ENCODE data around the gene DNAH3.
A peak's percentile ranks its signal among the peaks of the same experiment; 100 is the strongest.
"Not testable (repeated sequence)": the region's sequence is repeated elsewhere in the genome, so short reads cannot be mapped to it uniquely, and the experiment has no call there.

Gene DNAH3

DNA sequence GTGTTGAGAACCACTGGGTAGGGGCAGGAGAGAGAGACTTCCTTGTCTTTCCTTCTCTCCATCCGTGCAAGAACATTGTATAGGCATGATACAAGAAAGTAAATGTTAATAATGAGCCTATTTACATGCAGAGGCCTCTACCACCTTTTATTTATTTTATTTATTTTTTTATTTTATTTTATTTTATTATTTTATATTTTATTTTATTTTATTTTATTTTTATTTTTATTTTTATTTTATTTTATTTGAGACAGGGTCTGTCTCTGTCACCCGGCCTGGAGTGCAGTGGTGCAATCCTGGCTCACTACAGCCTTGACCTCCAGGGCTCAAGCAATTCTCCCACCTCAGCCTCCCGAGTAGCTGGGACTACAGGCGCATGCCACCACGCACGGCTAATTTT lies 87.3 kb downstream of the DNAH3 start:
- peak; percentile 61 for FAIRE-seq

DNA sequence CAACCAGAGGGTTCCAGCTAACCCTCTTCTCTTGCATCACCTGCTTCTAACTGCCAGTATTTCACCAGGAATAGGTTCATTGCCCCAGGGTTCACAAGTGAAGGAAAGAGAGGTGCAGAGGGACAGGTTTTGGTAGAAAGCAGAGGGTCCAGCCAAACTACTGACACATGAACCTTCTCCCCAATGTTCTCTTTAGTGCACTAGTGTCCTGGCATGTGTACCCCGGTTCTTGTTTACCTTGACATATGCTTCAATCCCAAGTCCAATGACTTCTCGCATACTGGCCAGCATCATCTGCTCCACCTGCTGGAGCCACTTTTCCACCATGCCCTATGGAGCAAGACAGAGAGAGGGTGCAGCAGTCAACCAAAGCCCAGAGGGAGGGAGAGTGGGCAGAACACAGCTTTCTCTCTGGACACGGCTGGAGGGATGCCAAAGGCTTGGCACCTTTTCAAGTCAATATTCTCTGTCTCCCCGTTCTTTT lies 90.6 kb downstream of the DNAH3 start:
- FAIRE-seq, result no peak

DNA sequence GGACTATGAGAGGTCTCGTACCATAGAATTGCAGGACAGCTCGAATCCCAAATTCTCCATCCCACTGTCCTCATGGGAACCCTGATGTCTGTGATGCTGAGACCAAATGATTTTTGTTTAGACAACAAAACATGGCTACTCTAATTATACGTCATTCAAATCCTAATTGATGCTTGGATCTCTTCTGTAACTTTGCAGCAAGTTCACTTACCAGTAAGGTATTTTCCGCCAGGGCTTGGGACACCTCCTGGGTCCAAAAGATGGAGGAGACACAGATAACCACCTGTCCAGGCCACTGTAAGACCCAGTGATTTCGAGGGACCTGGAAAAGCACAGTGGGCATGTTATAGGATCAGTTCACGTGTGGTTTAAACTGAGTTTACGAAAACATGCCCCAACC lies 92.8 kb downstream of the DNAH3 start:
- no peak for FAIRE-seq

DNA sequence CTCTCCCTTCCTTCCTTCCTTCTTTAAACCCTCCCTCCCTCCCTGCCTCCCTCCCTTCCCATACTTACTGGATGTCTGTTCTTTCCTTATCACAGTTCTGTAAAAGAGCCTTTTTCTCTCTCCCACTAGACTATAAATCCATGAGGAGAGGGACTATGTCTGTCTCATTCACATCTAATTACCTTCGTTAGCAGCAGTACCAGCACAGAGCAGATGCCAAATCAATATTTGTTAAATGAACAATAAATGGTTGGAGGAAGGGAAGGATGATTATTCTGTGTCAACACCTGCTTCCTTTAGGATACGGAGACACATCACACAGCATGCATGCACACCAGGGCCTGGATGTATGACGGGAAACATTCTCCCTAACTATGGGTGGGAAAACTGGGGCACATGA lies 94.2 kb downstream of the DNAH3 start:
- FAIRE-seq, result no peak

DNA sequence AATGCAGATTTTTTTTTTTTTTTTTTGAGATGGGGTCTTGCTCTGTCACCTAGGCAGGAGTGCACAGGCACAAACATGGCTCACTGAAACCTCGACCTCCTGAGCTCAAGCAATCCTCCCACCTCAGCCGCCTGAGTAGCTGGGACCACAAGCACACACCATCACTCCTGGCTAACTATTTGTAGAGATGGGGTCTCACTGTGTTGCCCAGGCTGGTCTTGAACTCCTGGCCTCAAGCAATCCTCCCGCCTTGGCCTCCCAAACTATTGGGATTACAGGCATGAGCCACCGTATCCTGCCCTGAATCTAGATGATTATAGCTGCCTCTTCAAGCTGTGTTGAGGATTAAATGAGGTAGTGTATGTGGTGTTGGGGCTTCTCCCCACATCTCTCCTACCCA lies 94.9 kb downstream of the DNAH3 start:
- FAIRE-seq, result not testable (repeated sequence)

DNA sequence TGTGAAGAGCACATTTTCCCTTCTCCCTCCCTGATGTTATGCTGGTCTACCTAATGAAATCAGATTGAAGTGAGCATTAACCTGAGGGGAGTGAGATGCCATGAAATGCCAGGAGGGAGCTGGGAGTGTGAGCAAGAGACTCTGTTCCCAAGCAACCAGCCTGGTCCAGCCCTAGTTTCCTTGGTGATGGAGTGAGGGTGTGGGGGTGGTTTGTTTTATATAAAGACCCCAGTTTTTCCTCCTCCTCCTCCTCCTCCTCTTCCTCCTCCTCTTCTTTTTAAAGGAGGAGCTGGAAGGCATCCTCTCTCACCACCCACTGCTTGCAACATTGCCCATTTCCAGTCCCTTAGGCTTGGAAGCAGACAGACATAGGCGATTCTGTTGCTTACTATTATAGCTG lies 97.1 kb downstream of the DNAH3 start:
- FAIRE-seq, result no peak

DNA sequence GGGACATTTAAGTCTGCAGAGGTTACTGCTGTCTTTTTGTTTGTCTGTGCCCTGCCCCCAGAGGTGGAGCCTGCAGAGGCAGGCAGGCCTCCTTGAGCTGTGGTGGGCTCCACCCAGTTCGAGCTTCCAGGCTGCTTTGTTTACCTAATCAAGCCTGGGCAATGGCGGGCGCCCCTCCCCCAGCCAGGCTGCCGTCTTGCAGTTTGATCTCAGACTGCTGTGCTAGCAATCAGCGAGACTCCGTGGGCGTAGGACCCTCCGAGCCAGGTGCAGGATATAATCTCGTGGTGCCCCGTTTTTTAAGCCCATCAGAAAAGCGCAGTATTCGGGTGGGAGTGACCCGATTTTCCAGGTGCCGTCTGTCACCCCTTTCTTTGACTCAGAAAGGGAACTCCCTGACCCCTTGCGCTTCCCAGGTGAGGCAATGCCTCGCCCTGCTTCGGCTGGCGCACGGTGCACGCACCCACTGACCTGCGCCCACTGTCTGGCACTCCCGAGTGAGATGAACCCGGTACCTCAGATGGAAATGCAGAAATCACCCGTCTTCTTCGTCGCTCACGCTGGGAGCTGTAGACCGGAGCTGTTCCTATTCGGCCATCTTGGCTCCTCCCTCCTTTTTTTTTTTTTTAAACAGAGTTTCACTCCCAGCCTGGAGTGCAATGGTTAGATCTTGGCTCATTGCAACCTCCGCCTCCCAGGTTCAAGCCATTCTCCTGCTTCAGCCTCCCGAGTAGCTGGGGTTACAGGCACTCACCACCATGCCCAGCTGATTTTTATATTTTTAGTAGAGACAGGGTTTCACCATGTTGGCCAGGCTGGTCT lies 102.3 kb downstream of the DNAH3 start:
- not testable (repeated sequence) for FAIRE-seq

DNA sequence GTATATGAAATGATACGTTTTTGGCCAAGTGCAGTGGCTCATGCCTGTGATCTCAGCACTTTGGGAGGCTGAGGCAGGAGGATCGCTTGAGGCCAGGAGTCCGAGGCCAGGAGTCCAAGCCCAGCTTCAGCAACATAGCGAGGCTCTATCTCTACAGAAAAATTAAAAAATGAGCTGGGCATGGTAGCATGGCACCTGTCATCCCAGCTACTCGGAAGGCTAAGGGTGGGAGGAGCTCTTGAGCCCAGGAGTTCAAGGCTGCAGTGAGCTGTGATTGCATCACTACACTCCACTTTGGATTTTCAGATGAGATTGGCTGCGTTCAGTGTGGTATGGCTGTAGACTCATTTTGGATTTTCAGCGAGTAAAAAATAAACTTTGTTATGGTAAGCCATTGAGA lies 112.4 kb downstream of the DNAH3 start:
- no peak for FAIRE-seq

DNA sequence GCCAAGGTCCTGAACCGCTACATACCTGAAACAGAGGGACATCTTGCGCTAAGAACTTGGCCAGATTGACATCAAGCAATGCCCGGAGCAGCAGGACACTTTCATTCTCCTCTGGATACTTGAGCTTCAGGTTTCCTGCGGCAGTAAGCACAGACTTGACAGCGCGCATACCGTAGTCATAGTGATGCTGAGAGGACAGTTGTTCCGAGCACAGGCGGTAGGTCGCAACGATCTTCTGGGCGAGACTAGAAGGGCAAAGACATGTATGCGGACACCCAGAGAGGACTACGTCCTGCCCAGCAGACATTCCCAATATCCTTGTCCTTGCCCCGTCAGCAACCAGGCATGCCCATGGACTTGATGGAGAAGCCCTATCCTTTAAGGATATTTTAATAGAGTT lies 112.9 kb downstream of the DNAH3 start:
- no peak for FAIRE-seq

DNA sequence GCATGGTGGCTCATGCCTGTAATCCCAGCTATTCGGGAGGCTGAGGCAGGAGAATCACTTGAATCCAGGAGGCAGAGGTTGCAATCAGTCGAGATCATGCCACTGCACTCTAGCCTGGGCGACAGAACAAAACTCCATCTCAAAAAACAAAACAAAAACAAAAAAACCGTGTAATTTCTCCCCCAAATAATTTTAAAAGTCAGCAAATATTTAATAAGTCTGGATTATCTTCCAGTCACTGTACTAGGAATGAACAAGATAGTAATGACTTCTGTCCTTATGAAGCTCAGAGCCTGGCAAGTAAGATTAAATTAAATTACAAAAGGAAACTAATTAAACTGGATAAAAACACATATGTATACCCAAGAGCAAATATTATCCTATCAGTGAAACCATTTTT lies 113.5 kb downstream of the DNAH3 start:
- no peak for FAIRE-seq

DNA sequence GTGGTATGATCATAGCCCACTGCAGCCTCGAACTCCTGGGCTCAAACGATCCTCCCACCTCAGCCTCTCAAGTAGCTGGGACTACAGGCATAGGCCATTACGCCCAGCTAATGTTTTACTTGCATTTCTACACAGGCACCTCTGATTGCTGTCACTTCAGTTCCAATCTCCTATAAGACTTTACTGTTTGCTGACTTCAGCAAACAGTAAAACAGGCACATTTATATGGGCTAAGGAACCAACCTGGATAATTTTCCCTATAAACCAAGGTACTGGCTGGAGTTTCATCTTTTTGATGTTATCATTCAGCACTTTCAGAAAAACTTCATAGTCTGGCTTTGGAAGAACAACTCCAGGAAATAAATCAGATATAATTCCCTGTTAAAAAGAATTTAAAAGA lies 114.2 kb downstream of the DNAH3 start:
- no peak for FAIRE-seq

DNA sequence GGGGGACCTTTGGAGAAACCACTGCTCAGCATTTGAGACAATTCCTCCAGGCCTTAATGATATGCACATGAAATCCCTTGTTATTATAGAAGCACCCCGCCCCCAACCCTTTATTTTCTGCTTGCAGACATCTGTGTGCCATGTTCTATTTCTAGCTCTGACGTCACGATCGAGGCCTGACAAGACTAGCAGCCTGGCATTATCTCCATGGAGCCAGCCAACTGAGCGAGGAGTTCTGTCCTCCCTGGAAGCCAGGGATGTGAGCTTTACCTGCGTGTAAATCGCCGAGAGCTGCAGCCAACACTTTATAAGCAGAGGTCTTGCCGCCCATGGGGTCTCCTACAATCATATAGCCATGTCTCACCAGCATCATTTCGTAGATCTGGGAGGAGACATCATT lies 116.9 kb downstream of the DNAH3 start:
- FAIRE-seq, result no peak

DNA sequence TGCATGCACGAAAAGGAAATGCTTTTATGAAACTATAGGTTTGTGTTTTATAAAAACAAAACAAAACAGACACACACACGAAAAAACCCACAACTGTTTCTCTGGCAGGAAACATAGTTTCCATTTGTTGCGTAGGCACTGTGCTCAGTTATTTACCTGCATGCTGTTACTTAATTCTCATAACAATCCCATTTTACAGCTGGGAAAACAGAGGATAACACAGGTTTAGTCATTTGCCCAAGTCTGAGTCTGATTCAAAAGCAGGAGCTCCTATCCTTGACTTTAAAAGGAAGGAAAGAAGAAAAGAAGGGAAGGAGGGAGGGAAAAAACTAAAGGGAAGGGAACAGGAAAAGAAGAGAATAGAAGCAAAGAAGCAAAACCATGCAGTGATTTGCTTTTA lies 117.4 kb downstream of the DNAH3 start:
- FAIRE-seq, result no peak

DNA sequence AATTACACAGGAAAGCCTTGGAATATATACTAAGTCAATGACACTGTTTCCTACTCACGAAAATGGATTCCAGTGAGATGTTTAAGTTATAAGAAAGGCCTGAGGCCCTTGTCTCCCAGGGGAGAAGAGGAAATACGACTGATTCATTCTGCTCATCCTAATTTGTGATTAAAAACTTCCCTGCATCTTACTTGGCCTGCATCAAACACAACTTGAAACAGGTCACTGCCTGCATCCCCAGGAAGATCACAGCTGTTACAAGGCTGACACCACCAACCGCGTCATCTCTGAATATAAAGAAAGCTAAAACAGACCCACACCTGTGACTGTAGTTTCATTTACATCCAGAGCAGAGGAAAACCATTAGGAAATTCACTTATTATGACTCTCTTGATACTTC lies 121.9 kb downstream of the DNAH3 start:
- FAIRE-seq, result no peak

DNA sequence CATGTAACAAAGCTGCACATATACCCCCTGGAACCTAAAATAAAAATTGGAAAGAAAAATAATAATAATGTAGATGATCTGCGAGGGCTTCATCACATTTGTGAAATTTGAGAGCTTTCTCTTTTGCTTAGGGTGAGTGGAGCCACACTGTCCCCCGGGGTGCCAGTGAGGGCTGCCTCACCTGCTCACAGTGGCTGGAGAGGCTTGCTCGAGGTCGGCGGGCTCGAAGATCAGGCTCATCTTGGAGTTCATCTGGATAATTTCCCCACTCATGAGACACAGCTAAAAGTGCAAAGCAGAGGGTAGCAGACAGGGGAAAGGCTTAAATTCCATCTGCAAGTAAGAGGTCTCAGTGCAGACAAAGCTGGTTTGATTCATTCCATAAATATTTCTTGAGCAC lies 123.8 kb downstream of the DNAH3 start:
- no peak for FAIRE-seq

DNA sequence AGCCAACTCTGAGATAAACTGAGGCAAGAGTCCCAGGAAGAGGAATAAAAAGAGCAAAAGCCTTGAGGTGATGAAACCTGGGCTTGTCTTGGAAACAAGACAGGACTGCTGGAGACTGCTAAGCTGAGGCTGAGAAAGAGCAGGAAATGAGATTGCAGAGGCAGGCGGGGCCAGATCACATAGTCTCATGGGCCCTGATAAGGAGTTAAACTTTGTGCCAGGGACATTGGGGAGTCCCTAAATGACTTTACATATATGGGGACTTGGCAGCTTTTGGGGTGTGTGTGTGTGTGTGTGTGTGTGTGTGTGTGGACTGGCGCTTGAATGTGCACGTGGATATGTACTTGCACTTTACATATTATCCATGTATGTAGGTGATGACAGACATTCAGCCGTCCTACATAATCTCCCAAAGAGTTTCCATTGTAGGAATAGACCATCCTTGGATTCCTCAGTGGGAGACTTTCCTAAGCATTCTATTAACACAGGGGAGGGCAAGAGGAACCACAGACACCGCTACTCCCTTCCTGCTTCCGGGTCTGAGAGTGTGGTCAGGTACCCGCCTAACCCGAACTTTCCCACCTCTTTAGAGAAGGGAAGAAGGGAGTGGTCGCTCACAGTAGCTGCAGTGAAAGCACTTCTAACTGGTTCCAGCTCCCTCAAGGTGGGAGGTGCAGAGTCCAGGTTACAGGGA lies 127.0 kb downstream of the DNAH3 start:
- no peak for FAIRE-seq

DNA sequence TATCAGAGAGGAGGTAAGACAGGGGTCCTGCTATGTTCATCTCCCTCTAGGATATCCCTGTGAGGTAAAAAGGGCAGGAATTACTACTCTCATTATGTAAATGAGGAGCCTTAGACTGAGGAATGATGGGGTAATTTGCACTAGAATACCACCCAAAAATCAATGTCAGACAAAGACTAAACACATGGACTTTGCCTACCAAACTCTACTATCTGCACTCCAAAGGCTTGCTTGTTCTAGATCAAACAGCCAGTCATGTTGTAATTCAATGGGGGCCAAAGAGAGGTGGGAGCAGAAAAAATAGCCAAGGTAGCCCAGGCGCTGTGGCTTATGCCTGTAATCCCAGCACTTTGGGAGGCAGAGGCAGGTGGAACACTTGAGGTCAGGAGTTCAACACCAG lies 129.3 kb downstream of the DNAH3 start:
- no peak for FAIRE-seq

DNA sequence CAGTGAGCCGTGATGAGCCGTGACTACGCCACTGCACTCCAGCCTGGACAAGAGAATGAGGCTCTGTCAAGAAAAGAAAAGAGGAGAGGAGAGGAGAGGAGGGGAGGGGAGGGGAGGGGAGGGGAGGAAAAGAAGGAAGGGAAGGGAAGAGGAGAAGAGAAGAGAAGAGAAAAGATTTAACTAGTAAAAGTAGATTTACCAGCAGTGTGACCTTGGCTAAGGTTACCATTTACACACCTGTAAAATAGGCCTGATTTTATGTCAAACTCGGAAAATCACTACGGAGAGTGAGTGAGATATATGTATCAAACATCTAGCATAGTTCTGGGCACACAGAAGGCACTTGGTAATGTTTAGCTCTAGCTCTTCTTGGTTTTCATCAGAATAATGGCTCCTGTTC lies 140.8 kb downstream of the DNAH3 start:
- FAIRE-seq, result no peak

DNA sequence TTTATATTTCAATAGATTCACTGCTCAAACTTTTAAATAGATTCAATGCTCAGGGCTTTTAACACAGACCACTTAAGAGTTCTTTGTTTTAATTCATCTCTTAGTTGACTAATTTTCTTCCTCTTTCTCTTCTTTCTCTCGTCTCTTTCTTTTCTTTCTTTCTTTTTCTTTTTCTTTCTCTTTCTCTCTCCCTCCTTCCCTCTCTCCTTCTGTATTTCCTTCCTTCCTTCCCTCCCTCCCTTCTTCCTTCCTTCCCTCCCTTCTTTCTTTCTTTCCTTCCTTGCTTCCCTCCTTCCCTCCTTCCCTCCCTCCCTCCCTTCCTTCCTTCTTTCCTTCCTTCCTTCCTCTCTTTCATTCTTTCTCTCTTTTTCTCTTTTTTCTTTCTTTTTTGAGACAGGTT lies 145.6 kb downstream of the DNAH3 start:
- no peak for FAIRE-seq

DNA sequence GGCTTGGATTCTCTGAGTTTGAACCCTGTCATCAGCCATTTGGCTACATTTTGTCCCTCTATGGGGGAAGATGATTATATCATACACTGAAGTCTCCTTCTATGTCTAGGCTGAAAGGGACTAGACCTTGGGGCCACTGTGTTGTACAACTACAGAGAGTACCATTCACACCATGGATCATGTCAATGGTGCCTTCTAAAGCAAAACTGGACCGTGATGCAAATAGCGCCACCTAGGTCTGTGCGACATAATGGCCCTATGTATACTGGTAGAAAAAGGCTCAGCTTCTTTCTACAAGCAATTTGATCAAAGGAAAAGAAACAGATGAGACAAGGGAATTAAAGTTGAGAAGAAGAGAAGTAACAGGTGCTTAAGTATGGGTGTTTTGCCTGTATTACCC lies 149.4 kb downstream of the DNAH3 start:
- FAIRE-seq, result no peak

DNA sequence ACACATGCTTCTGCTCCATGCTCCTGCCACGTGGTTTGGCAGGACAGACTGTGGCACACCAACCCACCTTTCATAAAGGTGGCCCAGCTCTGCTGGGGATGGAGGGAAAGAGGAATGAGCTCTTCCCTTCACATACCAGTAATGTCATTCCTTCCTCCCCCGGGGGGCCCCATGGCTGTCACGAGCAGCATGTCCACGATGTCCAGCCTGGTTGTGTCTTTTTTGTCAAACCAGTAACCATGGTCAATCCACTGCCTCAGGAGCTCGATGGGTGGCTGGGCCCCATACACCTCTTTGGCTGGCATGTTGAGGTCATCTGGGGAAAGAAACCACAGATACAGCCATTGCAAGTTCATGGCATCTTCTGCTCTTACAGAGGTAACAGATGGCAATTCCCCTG lies 153.5 kb downstream of the DNAH3 start:
- FAIRE-seq, result no peak

DNA sequence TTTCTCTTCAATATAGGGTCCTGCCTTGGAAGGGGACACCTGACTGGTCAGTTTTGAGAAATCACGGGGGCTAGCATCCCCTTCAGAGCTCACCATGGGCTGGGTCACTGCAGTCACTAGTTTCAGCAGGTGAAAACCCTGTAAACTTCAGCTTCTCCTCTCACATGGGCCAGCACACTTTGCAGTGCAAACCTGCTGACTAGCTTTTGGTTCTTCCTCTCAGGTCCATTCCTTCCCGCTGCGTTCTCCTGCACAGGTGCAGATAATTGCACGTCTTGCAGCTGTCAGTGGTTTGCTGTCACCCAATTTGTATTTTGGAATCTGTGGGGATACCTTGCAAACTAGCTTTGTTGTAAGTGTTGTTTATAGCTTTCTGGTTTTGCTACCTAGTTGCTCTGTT lies 154.9 kb downstream of the DNAH3 start:
- no peak for FAIRE-seq

DNA sequence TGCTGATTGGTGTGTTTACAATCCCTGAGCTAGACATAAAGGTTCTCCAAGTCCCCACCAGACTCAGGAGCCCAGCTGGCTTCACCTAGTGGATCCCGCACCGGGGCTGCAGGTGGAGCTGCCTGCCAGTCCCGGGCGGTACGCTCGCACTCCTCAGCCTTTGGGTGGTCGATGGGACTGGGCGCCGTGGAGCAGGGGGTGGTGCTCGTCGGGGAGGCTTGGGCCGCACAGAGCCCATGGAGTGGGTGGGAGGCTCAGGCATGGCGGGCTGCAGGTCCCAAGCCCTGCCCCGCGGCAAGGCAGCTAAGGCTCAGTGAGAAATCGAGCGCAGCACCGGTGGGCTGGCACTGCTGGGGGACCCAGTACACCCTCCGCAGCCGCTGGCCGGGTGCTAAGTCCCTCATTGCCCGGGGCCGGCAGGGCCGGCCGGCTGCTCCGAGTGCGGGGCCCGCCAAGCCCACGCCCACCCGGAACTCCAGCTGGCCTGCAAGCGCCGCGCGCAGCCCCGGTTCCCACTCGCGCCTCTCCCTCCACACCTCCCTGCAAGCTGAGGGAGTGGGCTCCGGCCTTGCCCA lies 161.1 kb downstream of the DNAH3 start:
- not testable (repeated sequence) for FAIRE-seq

DNA sequence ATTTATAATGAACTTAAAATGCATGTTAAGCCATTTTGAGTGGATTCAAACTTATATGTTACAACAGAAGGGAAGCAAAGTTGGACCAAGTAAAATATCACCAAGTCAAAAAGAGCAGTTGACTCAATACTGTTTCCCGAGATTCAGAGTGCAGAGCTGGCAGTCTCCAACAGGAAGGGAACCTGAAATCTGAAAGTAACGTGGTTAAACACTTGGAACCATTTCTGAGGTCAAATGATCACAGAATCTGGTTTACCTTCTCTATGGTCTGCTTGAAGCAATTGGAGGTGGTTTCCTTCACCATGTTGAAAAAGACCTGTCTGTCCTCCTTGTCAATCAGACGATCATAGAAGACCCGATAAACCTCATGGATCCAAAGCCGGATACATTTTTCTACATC lies 163.6 kb downstream of the DNAH3 start:
- no peak for FAIRE-seq

Data from colon (tissue), 2 donors.